ENCODE results near the gene WDR70. TPM values are rescaled to one million over a fixed set of nuclear protein-coding genes. Genes with fewer than 3 reads are reported as not detected.

WDR70 gene
- total and polyA plus RNA-seq, 10 of the 15 experiments (the other 5 are each of a cell fraction or from before 2014, with no cell fraction given) = 10.9 to 33.6 (median 29.1) TPM

DNA sequence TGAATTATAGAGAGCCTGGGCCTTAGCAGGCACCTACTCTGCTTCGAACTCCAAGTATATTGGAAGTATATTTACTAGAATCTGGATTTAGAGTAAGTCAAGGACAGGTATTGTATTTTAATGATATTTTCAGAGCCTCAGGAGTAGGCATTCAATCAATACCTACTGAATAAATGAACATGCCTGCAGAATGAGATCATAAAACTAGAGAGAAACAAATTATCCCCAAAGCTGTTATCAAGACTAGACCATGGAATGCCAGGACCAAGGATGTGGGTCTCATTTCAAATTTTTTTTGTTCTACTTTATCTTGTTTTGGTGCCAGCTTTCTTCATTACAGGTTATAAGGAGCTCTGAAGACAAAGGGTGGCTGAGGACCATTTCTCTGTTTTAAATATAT lies 394.7 kb downstream of the WDR70 start:
- H3K4me3 ChIP-seq = no peak overlapping the region
- ChIA-PET RAD21 (ENCODE audit: unreplicated experiment) (no interaction called here), SMC1A (ENCODE audit: uncharacterized antibody, unreplicated experiment) (interaction anchor here (0.5 kb wide), 1 partner anchor 270 kb away, joined by 3 read pairs; no protein-coding TSS in a partner anchor), POLR2A (no interaction called here), CTCF (interaction anchor here (1.1 kb wide), 1 partner anchor 35 kb away, joined by 4 read pairs; no protein-coding TSS in a partner anchor)
- H3K27ac ChIP-seq (ENCODE audit: control insufficient read depth, insufficient read depth) = no peak overlapping the region
- intact Hi-C loops (cut with micrococcal nuclease; ENCODE audit: unreplicated experiment) = no loop called here
- H3K36me3 ChIP-seq (ENCODE audit: control insufficient read depth in 2 of 2, insufficient read depth in 2 of 2, low read length in 1 of 2) = no peaks in the 10 kb centered on the region
- no peaks in the 10 kb centered on the region for H4K20me1 ChIP-seq (ENCODE audit: control insufficient read depth, insufficient read depth)
- no peak overlapping the region for H3K9ac ChIP-seq (ENCODE audit: control insufficient read depth, insufficient read depth, low read length)
- H3K27me3 ChIP-seq (replicated peaks in 1 of 2; ENCODE audit: control insufficient read depth in 2 of 2, insufficient read depth in 2 of 2, low read length in 1 of 2) = no peaks in the 10 kb centered on the region
- BruUV-seq (replicated peaks) = no TSS peak
- in situ Hi-C loops (cut with MboI) = no loop called here
- TF ChIP-seq PRDM15 (CRISPR knock-in tag; IDR thresholded peaks at IDR 0.05) = no peak
- TF ChIP-seq MYC (IDR thresholded peaks at IDR 0.05; ENCODE audit: insufficient read depth, insufficient read length, insufficient replicate concordance, low read length, severe bottlenecking) = no peak
- TF ChIP-seq STAT1 (conservative IDR thresholded peaks at IDR 0.05) = no peak
- no peak for TF ChIP-seq ATF7 (IDR thresholded peaks at IDR 0.05; ENCODE audit: low read depth)
- no peak for TF ChIP-seq JUND (IDR thresholded peaks at IDR 0.05; ENCODE audit: low read depth, low read length)
- no peak for TF ChIP-seq BMI1 (IDR thresholded peaks at IDR 0.05; ENCODE audit: borderline replicate concordance)
- ATAC-seq = no peak
- peaks cover 2% of the 10 kb centered on the region; the same call in 1 of the 3 replicates for H3K9me3 ChIP-seq (replicated peaks; ENCODE audit: control insufficient read depth, insufficient read depth, low read length)
- no peak for FAIRE-seq
- no peaks in the 10 kb centered on the region for H3K79me2 ChIP-seq (ENCODE audit: control insufficient read depth, insufficient read depth, low read length)
- 11% methylated on average over 1 of the region's 1 CpG for WGBS (ENCODE audit: insufficient coverage, insufficient replicate concordance, low lambda C conversion rate, missing lambda C conversion rate)
- H3K4me2 ChIP-seq (ENCODE audit: control insufficient read depth, insufficient read depth) = no peak overlapping the region
- H2AFZ ChIP-seq (ENCODE audit: control insufficient read depth, low read depth, low read length) = no peak overlapping the region
- DNase-seq (ENCODE audit: low read depth, low spot score) = no peak
- H3K4me1 ChIP-seq (ENCODE audit: control insufficient read depth, insufficient read depth, low read length) = no peaks in the 10 kb centered on the region

All from GM12878 (cell line).